CD4-positive, alpha-beta T cell treated with Interferon alpha-2 for 1 hour (primary cell): ENCODE measurements around the gene KIF21B.

Experiments
- DNase-seq, 2 donors: peaks; one replicate each; pipeline ENCODE4 v3.0.0-alpha.2; 2020 to 2022

KIF21B gene

GRCh38 chr1:201017828-201018163, 5.7 kb downstream of the KIF21B start:
- DNase-seq, result no peak

- peak in 1 of 2 donors; percentile 11 for DNase-seq
Measured at GRCh38 chr1:201016943-201017827, 6.3 kb downstream of the KIF21B start.

DNA sequence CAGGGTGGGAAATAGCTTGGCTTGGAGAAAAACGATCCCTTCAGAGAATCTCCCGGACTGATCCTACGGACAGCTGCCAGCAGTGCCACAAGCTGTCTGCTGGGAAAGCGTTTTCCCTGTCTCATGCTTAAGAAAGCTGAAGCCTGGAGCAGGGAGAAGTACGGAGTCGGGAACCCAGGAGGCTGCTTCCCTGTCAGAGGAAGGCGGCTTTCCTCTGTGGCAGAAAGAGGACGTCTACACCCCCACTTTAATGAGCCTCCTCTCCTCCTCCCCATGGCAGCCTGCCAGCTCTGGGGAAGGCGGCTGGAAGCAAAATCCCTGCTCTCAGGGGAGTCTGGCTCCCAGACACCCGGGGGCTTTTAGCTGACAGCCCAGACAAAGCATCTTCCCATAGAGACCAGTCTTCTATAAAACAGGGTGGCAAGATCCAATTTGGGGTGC, 7.3 kb downstream of the KIF21B start:
- DNase-seq, result no peak

GRCh38 chr1:201015551-201016091, 7.9 kb downstream of the KIF21B start:
- DNase-seq, result peak in 1 of 2 donors; percentile 20

- no peak for DNase-seq
Measured at GRCh38 chr1:201014816-201015200, 8.7 kb downstream of the KIF21B start.

DNA sequence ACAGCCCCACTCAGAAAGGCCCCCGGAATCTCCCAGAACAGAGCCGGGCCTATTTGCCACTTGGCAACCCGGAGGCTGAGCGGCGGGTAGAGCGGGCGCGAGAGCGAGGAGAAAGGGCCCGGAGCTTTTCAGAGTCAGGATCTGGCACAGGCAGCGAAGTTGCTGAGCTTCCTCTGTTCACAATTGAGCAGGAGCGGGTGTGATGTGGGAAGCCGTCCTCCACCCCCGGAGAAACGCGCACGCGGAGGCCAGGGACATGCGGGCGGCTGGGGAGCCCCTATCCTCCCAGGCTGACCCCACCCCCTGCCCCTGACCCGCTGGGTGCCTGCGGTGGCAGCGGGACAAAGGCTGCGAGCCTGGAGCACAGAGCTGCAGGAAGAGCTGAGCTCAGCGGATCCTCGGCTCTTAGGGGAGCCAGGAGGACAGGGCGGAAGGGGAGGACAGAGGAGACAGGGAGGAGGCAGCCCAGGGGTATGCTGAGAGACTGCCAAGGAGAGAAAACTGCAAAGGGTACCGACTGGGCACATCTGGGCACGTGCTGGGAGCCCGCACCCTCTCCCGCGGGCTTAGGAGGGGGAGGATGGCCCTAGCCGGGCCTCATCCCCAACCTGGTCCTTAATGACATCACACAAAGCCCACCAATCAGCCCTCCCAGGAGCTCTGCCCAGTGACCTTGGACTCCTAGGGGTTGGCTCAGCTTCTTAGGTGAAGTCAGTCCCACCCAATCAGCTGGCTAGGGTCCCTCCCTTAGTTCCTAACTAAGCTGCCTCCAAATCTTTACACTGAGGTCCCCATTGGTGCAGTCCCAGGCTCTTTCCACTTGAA, 9.3 kb downstream of the KIF21B start:
- no peak for DNase-seq

GRCh38 chr1:201013031-201013485, 10.5 kb downstream of the KIF21B start:
- DNase-seq, result peak; percentile 33 to 56

DNA sequence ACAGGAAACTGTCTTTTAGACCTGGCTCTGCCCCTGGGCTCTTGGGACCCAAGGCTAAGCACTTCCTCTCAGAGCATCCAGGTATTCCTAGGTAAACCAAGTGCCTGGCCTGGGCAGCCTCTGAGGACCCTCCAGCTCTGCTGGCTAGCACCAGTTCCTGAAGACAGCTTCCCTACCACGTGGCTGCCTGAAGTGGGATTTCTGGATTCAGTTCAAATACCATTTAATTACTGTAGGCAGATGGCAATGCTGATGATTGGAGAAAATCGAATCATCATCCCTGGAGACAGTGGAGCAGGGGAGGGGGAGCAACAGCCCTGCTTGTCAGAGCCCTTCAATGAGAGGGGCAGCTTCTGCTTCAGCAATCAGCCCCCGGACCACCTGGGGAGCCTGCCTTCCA, 11.9 kb downstream of the KIF21B start:
- DNase-seq, result no peak

GRCh38 chr1:201009962-201010645, 13.4 kb downstream of the KIF21B start:
- no peak for DNase-seq

- DNase-seq, result no peak
Measured at GRCh38 chr1:201008666-201009360, 14.7 kb downstream of the KIF21B start.

GRCh38 chr1:201007481-201007880, 16.0 kb downstream of the KIF21B start:
- no peak for DNase-seq

DNA sequence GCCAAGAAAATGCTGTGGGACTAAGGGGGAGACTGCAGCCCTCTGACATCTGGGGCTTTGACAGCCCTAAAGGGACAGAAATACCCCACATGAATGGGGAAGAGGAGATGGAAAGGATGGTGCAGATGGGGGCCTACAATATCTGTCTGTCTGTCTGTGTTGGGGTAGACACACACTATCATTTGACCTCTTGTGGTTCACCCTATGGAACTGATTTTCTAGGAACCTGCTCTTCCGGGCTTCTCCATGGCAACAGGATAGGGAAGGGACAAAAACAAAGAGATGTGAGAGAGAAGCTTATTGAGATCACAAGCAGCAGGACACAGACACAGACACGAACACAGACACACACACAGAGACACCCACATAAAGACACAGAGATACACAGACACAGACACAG, 17.1 kb downstream of the KIF21B start:
- no peak for DNase-seq

DNA sequence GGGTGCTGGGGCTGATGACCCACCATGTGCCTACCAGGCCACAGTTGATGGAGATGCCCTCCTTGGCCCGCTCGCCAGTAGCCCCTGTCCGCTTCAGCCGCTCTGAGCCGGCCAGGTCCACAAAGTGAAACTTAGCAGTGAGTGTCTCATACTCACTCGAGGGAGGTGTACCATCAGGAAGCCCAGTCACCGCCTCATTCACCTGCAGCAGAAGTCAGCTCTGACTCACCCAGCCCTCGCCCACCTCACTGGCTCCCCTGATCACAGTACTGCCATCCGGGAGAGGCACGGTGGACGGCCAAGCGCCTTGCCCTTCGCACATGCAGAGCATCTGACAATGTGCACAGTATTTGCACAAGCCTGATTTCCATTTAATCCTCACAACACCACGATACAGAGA, 18.8 kb downstream of the KIF21B start:
- no peak for DNase-seq

- DNase-seq, result no peak
Measured at GRCh38 chr1:201004154-201004553, 19.4 kb downstream of the KIF21B start.

DNA sequence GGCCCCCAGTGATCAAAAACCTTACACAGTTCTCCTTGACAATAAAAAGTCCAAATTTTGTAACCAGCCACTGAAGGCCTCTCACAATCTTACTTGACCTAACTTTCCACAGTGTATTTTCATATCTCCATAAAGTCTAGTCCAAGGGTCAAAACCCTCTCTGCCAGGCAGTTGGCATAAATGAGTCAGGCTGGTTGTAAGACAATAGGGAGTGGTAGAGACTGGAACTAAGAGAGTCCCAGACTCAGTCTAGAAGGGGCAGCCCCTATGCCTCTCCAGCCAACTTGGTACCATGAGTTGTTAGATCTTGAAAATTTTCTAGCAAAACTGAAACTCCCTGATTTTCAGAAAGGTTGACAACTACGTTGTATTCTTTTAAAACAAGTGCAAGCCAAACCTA, 21.0 kb downstream of the KIF21B start:
- no peak for DNase-seq

- DNase-seq, result no peak
Measured at GRCh38 chr1:201001962-201002361, 21.6 kb downstream of the KIF21B start.

DNA sequence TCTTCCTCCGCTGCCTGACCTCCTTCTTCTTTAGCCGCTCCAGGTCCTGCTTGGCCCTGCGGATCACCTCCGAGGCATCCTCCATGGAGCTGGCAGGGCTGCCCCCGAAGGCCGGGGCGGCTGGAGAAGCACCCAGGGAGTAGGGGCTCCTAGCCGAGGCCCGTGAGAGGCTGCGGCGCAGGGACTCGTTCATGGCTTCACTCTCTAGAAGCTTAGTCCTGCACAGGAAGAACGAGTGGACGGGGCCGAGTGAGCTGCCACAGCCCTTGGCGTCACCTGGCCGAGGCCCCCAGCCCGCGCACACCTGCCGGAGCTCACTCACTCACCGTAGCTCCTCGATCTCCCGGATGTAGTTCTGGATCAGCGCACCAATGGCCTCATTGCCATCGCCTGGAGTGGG, 23.1 kb downstream of the KIF21B start:
- DNase-seq, result no peak

DNA sequence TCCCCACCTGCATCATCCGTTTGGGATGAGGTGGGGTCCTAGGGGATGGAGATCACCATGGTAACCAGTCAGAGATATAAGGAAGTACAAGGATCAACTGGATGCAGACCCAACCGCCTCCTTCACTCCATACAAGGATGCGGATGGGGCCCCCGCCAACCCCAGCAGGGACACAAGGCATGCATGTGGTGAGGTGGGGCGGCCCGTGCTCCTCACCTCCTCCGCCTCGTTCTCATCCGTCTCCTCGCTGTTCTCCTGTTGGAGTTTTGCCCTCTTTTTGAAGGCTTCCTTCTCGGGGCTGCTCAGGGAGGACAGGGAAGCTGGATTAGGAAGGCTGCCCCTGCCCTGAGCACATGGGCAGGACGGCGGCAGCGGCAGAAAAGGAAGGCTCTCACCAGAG, 23.8 kb downstream of the KIF21B start:
- no peak for DNase-seq

GRCh38 chr1:200998323-200998722, 25.2 kb downstream of the KIF21B start:
- DNase-seq, result no peak

DNA sequence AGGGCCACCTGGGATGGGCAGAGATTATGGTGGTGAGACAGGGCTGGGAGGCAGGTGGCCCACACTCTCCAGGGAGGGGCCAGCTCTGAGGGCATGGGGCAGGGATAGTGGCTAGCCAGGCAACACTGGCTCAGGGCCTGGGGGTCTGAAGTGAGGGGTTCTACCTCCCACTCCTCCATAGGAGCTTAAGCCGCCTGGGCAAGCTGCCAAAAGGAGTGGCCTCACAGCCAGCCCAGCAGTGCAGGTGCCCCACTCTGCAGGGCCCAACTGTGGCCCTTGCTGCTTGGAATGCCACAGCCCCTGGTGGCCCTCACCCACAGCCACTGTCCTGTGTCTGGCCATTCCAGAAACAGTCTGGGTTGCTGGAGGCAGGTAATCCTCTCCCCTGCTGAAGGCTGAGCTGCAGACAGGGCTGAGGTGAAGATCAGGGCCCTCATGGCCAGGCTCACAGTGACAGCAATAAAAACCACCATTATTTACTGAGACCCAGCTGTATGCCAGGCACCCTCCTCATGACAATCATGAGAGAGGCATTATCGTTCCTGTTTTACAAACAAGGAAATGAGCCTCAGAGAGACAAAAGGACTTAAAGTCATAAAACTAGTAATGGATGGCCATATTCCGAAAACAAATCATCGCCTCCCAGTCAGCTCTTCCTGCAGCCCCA, 31.0 kb downstream of the KIF21B start:
- DNase-seq, result no peak

DNA sequence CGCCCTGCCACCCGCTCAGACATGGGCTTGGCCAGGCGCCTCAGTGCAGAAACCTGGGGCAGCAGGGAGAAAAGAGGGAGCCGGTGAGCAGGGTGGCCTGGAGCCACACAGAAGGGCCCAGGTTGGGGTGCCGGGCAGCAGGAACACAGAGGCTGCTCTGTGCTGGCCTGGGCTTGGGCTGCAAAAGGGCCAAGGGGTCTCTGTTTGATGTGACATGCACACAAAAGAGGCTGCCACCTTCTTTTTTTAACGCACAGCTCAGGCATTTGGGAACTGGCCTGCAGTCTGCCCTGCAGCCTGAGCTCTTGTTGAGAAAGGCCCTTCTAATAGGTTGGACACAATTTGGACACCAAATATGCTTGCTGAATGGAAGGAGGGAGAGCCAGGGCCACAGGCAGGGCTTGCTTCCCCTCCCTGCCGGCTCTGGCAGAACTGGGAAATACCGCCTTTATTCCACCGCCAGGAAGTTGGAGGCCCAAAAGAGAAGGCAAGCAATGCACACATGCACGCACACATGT, 32.4 kb downstream of the KIF21B start:
- DNase-seq, result no peak

GRCh38 chr1:200990114-200990513, 33.4 kb downstream of the KIF21B start:
- DNase-seq, result no peak
